NCI-H2227 treated with DMSO at 0.1 percent for 48 hours (cell line): ENCODE data around the gene NSFL1C.

Experiments
- DNase-seq: peaks from one replicate; lab custom pipeline; 2025; lab: John Stamatoyannopoulos, UW

Gene NSFL1C

GRCh38 chr20:1484438-1485116 lies 17.9 kb upstream of the NSFL1C start:
- no peak for DNase-seq

DNA sequence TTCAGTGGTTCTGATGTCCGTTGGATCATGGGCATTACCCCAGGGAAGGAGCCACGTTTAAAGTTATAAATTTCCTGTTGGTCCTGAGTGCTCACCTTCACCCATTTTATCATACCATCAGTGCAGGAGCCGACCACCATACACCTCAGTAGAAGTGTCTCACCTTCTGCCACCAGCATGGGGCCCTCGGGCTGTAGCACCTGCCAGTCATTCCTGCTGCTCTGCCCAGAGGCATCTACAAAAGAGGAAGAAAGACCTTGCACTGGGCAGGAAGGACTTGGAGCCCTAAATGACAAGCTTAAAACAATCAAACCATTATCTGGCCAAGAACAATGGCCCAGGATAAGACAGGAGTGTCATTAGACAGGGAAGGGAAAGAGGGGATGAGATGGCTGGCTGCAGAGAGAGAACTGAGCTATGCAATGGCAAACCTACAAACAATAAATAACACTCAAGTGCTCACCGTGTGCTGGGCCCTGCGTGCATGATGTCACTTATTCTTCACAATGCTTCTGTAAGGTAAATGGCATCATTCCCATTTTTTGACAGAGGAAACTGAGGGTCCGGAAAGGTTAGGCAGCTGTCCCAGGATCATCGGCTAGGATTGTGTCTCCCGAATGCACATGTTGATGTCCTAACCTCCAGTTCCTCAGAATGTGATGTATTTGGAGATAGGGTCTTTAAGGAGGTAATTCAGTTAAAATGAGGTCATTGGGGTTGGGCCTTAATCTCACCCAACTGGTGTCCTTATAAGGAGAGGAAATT lies 13.4 kb upstream of the NSFL1C start:
- no peak for DNase-seq

GRCh38 chr20:1478566-1478965 lies 11.9 kb upstream of the NSFL1C start:
- no peak for DNase-seq

DNA sequence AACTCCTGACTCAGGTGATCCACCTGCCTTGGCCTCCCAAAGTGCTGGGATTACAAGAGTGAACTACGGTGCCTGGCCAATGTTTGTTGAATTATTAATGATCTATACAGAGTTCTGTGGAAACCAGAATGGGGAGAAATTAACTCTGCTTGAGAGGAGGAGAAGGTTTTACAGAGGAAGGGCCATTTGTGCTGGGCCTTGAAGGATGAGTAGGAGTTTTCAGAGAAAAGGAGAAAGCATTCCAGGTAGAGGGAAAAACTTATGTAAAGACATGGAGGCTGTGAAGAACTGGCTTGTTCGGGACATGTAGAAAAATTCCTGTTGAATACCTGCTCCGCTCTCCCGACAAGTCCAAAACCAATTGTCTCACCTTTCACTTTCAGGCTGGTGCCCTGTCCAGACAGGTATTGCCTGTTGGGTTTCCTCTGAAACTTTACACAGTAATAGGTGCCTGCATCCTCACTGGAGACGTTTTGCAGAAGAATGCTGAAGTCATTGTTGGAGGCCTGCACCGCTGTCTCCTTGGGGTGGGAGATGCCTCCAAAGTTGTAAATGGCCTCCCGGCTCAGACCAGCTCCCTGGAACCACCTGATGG lies 11.3 kb upstream of the NSFL1C start:
- no peak for DNase-seq

DNA sequence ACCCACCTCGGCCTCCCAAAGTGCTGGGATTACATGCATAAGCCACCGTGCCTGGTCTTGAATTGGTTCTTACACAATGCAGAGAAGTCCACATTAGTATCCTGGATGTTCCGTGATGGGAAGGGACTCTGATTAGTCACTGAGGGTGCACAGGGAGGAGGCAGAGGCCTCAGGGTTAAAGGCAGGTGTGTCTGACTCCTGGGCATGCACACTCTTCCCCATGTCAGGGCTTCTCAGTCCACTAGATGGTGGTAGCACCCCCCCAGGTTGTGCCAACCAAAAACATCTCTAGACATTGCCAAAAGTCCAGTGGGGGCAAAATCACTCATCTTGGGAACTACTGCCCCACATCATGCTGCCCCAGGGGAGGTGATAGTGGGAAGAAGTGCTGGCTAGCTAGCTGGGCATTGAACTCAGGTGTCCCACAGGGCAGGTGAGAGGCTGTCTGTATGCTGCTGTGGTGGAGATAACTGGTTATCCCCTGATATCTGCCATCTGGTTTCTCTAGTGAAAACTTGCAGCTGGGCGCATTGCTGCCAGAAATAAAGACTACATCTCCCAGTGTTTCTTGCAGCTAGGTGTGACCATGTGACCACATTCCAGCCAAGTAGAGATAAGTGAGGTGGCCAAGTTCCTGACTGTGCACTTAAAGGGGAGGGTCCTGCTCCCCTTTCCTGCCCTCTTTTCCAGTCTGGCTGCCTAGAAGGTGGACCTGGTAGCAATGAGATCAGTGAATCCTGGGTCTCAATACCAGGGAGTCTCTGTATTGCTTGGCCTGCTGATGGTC lies 8.4 kb upstream of the NSFL1C start:
- DNase-seq: no peak

DNA sequence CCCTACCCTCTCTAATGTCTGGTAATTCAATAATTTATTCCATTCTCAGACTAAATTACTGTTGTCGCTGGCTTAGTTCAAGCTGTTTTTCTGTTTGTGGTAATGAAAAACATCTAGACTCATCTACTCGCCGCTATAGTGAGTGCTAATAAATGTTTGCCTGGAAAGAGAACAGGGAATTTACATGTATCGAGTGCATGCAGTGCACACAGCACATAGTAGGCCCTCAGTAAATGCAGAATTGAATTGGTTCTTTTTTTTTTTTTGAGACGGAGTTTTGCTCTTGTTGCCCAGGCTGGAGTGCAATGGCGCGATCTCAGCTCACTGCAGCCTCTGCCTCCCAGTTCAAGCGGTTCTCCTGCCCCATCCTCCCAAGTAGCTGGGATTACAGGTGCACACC lies 7.7 kb upstream of the NSFL1C start:
- no peak for DNase-seq

- DNase-seq: no peak
Observed at GRCh38 chr20:1473246-1474220, 6.9 kb upstream of the NSFL1C start.

GRCh38 chr20:1472556-1473245 lies 6.1 kb upstream of the NSFL1C start:
- no peak for DNase-seq

DNA sequence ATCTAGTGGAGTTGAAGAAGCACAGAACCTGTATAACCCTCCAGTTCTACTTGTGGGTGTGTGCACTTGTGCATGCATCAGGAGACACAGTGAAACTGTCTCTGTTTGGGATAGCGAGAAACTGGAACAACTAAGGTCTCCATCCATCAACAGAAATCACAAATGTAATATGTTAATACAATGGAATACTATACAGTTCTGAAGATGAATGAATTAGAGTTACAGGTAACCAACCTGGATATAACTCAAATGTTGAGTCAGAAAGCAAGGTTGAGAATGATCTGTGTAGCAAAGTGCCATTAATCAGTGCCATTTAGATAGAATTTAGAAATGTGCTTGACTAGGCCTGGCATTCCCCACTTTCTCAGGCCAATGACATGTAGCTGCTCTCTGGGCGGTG lies 4.6 kb upstream of the NSFL1C start:
- DNase-seq: no peak

- peak; percentile 73 for DNase-seq
Observed at GRCh38 chr20:1469925-1470571, 3.4 kb upstream of the NSFL1C start.

GRCh38 chr20:1469306-1469905 lies 2.8 kb upstream of the NSFL1C start:
- DNase-seq: no peak

- no peak for DNase-seq
Observed at GRCh38 chr20:1468117-1468624, 1.5 kb upstream of the NSFL1C start.

- no peak for DNase-seq
Observed at GRCh38 chr20:1467355-1468116, 887 bp upstream of the NSFL1C start.

DNA sequence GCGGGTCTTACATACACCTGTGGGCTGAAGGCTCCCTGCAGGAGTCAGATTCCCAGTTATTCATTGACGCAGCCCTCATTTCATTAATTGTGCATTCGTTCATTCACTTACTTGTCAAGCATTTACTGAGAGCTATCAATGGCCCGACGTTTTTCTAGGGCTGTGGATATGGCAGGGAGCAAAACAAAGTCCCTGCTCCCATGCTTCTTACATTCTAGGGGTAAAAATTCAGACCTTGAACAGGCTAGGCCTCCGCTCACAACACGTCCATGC lies 369 bp upstream of the NSFL1C start:
- no peak for DNase-seq

DNA sequence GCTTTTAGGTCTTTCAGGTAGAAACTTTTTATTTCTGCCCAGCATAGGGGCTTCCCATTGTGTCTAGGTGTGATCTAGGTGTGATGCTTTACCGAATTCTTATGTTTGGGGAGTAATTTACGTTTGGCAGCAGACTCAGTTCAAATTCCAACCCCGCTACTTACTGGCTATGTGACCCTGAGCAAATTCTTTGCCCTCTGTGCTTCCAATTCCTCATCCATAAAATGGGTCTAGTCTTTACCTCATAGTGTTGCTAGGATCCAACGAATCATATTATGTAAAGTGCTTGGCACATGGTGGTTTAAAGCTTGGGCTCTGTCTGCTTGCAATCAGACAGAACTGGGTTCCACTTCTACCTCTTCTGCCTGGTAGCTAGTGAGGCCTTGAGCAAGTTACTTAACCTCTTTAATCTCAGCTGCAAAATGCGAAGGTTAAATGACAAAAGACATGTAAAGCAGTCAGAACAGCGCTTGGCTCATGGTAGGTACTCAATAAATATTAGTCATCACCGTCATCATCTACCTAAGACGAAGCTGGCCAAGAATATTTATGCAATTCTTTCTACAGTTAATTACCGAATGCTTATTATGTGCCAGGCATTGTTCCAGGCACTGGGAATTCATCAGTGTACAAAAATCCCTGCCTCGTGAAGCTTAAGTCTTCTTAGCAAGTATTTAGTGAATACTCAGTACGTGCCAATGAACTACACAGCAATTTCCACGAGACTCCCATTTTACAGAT lies 1.0 kb downstream of the NSFL1C start:
- no peak for DNase-seq

GRCh38 chr20:1463971-1464570 lies 2.6 kb downstream of the NSFL1C start:
- DNase-seq: no peak

GRCh38 chr20:1462834-1463233 lies 3.8 kb downstream of the NSFL1C start:
- no peak for DNase-seq

DNA sequence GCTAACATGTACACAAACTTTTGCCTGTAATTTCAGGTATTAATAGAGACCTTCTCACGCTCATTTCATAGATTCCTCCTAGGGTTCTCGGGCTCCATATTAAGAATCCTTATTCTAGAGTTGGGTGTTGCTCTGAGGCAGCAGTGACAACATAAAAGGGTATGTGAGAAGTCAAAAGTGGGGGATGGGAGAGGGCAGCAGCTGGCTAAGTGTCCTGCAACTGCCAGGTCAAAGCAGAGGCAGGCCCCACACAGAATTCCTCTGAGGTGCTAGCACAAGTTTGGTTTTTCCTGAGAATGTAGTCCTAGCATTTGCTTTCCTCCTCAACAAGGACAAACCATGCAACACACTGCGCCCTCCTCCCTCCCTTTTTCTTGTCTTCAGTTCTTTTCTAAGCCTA lies 4.6 kb downstream of the NSFL1C start:
- no peak for DNase-seq
